Measurements from ENCODE around the gene RAB4A. TPM values are rescaled to one million over a fixed set of nuclear protein-coding genes. Genes with fewer than 3 reads are reported as not detected.

Gene RAB4A
- total and polyA plus RNA-seq, 10 of the 15 experiments (the other 5 are each of a cell fraction or from before 2014, with no cell fraction given) = 4.0 to 35.8 (median 17.7) TPM

DNA sequence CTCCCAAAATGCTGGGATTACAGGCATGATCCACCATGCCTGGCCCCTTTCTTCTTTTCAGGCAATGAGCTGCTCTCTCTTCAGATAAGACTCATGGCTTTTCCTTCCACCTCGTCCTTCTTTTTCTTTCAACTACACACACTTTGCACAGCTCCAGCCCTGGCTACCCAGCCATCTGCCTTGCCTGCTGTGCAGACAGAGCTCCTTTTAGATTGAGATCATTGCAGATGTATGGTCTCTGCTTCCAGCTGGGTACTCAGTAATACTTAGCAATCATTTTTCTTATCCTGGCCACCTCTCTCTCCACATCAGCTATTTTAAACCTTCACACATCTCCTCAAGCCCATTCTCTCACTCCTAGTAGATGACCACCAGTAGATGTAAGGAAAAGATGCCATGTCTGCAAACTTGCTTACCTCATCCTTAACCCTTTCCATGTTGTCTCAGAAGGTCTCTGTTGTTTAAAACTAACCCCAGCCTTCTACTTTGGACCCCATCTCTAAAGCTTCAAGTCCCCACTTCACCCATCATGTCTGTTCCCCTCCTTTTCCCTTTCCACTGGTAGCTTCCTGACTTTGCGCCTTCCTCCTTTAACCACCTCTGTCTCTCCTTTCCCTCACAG is 7.3 kb downstream of the RAB4A start:
- ChIA-PET RAD21 (ENCODE audit: unreplicated experiment) (interaction anchor here (1.4 kb wide), 1 partner anchor 202 kb away, joined by 3 read pairs; no protein-coding TSS in a partner anchor), POLR2A (no interaction called here), CTCF (interaction anchor here (1.3 to 1.4 kb wide), 2 partner anchors 76 to 204 kb away, joined by 4 read pairs; no protein-coding TSS in a partner anchor), SMC1A (ENCODE audit: uncharacterized antibody, unreplicated experiment) (no interaction called here)
- Histone ChIP-seq H3K27ac (ENCODE audit: control insufficient read depth, insufficient read depth) (no peak overlapping the region), H3K79me2 (ENCODE audit: control insufficient read depth, insufficient read depth, low read length) (peaks cover 7% of the 10 kb centered on the region), H3K4me1 (ENCODE audit: control insufficient read depth, insufficient read depth, low read length) (no peaks in the 10 kb centered on the region), H3K27me3 (replicated peaks in 1 of 2; ENCODE audit: control insufficient read depth in 2 of 2, insufficient read depth in 2 of 2, low read length in 1 of 2) (no peaks in the 10 kb centered on the region), H3K4me3 (no peak overlapping the region), H2AFZ (ENCODE audit: control insufficient read depth, low read depth, low read length) (no peak overlapping the region), H3K36me3 (ENCODE audit: control insufficient read depth in 2 of 2, insufficient read depth in 2 of 2, low read length in 1 of 2) (no peaks in the 10 kb centered on the region), H3K9me3 (replicated peaks; ENCODE audit: control insufficient read depth, insufficient read depth, low read length) (no peaks in the 10 kb centered on the region), H3K4me2 (ENCODE audit: control insufficient read depth, insufficient read depth) (no peak overlapping the region), H3K9ac (ENCODE audit: control insufficient read depth, insufficient read depth, low read length) (no peak overlapping the region), H4K20me1 (ENCODE audit: control insufficient read depth, insufficient read depth) (0 out of 2 replicates have a peak, but pooled peaks cover under 1% of the 10 kb centered on the region)
- in situ Hi-C loops (cut with MboI) (no loop called here), intact Hi-C loops (cut with micrococcal nuclease; ENCODE audit: unreplicated experiment) (no loop called here)
- FAIRE-seq (no peak), DNase-seq (ENCODE audit: low read depth, low spot score) (no peak), ATAC-seq (no peak)
- WGBS (ENCODE audit: insufficient coverage, insufficient replicate concordance, low lambda C conversion rate, missing lambda C conversion rate) = 96% methylated on average over 2 of the region's 2 CpGs
- no TSS peak for BruUV-seq (replicated peaks)
- TF ChIP-seq ZSCAN29 (IDR thresholded peaks at IDR 0.05) = no peak
- no peak for TF ChIP-seq ESRRA (IDR thresholded peaks at IDR 0.05; ENCODE audit: low read length)
- TF ChIP-seq ATF7 (IDR thresholded peaks at IDR 0.05; ENCODE audit: low read depth) = no peak
- TF ChIP-seq, protein P1, sequence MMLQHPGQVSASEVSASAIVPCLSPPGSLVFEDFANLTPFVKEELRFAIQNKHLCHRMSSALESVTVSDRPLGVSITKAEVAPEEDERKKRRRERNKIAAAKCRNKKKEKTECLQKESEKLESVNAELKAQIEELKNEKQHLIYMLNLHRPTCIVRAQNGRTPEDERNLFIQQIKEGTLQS (IDR thresholded peaks at IDR 0.05; ENCODE audit: borderline replicate concordance, extremely low read depth, low read depth, low read length) = no peak
- TF ChIP-seq RCOR1 (conservative IDR thresholded peaks at IDR 0.05; ENCODE audit: low read depth, low read length) = no peak
- TF ChIP-seq, protein P2, sequence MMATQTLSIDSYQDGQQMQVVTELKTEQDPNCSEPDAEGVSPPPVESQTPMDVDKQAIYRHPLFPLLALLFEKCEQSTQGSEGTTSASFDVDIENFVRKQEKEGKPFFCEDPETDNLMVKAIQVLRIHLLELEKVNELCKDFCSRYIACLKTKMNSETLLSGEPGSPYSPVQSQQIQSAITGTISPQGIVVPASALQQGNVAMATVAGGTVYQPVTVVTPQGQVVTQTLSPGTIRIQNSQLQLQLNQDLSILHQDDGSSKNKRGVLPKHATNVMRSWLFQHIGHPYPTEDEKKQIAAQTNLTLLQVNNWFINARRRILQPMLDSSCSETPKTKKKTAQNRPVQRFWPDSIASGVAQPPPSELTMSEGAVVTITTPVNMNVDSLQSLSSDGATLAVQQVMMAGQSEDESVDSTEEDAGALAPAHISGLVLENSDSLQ (IDR thresholded peaks at IDR 0.05) = no peak
- TF ChIP-seq POLR2AphosphoS5 (IDR thresholded peaks at IDR 0.05; ENCODE audit: low read length) = no peak
- TF ChIP-seq, protein P3, sequence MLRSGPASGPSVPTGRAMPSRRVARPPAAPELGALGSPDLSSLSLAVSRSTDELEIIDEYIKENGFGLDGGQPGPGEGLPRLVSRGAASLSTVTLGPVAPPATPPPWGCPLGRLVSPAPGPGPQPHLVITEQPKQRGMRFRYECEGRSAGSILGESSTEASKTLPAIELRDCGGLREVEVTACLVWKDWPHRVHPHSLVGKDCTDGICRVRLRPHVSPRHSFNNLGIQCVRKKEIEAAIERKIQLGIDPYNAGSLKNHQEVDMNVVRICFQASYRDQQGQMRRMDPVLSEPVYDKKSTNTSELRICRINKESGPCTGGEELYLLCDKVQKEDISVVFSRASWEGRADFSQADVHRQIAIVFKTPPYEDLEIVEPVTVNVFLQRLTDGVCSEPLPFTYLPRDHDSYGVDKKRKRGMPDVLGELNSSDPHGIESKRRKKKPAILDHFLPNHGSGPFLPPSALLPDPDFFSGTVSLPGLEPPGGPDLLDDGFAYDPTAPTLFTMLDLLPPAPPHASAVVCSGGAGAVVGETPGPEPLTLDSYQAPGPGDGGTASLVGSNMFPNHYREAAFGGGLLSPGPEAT (IDR thresholded peaks at IDR 0.05; ENCODE audit: low read depth) = no peak
- TF ChIP-seq TBL1XR1 (IDR thresholded peaks at IDR 0.05; ENCODE audit: low read depth, low read length) = no peak
- TF ChIP-seq HDAC6 (IDR thresholded peaks at IDR 0.05; ENCODE audit: unreplicated experiment) = no peak
- no peak for TF ChIP-seq EED (IDR thresholded peaks at IDR 0.05; ENCODE audit: low read depth)
- no peak for TF ChIP-seq HDAC2 (IDR thresholded peaks at IDR 0.05)
- TF ChIP-seq, protein P4, sequence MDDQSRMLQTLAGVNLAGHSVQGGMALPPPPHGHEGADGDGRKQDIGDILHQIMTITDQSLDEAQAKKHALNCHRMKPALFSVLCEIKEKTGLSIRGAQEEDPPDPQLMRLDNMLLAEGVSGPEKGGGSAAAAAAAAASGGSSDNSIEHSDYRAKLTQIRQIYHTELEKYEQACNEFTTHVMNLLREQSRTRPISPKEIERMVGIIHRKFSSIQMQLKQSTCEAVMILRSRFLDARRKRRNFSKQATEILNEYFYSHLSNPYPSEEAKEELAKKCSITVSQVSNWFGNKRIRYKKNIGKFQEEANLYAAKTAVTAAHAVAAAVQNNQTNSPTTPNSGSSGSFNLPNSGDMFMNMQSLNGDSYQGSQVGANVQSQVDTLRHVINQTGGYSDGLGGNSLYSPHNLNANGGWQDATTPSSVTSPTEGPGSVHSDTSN (IDR thresholded peaks at IDR 0.05; ENCODE audit: insufficient replicate concordance, low read depth, low read length) = no peak
- TF ChIP-seq SRF (IDR thresholded peaks at IDR 0.05; ENCODE audit: low read depth in 2 of 2, low read length in 2 of 2) = no peak
- TF ChIP-seq PML (IDR thresholded peaks at IDR 0.05; ENCODE audit: low read length) = no peak
- TF ChIP-seq RBBP5 (conservative IDR thresholded peaks at IDR 0.05) = no peak
- no peak for TF ChIP-seq NR2C2 (IDR thresholded peaks at IDR 0.05; ENCODE audit: borderline replicate concordance, control insufficient read depth, insufficient read length, low read depth)
